ENCODE measurements around the gene ALOX5AP. TPM values are rescaled to one million over a fixed set of nuclear protein-coding genes. Genes with fewer than 3 reads are reported as not detected.

The ALOX5AP gene
- total RNA-seq, 1 donor from 2014 or later = 40.9 TPM

- Mint-ChIP-seq H3K9me3 (no peaks in the 10 kb centered on the region), H3K4me1 (ENCODE audit: low read depth) (peaks cover 12% of the 10 kb centered on the region), H3K27me3 (ENCODE audit: low read depth) (no peaks in the 10 kb centered on the region), H3K27ac (no peak overlapping the region), H3K36me3 (ENCODE audit: low read depth) (no peaks in the 10 kb centered on the region), H3K4me3 (ENCODE audit: low read depth) (no peak overlapping the region)
- intact Hi-C loops (cut with micrococcal nuclease) = no loop called here
- no peak for DNase-seq (ENCODE audit: low spot score)
Observed at GRCh38 chr13:30789166-30789862, 54.0 kb downstream of the ALOX5AP start.

- Mint-ChIP-seq H3K27me3 (ENCODE audit: low read depth) (no peaks in the 10 kb centered on the region), H3K4me1 (ENCODE audit: low read depth) (peaks cover 21% of the 10 kb centered on the region), H3K36me3 (ENCODE audit: low read depth) (no peaks in the 10 kb centered on the region), H3K9me3 (no peaks in the 10 kb centered on the region), H3K4me3 (ENCODE audit: low read depth) (no peak overlapping the region), H3K27ac (no peak overlapping the region)
- no peak for DNase-seq (ENCODE audit: low spot score)
- intact Hi-C loops (cut with micrococcal nuclease) = no loop called here
Observed at GRCh38 chr13:30790592-30790991, 55.2 kb downstream of the ALOX5AP start.

GRCh38 chr13:30791354-30792001 is 56.1 kb downstream of the ALOX5AP start:
- no peaks in the 10 kb centered on the region for H3K27me3 Mint-ChIP-seq (ENCODE audit: low read depth)
- H3K27ac Mint-ChIP-seq = no peak overlapping the region
- no peaks in the 10 kb centered on the region for H3K9me3 Mint-ChIP-seq
- H3K4me1 Mint-ChIP-seq (ENCODE audit: low read depth) = peaks cover 29% of the 10 kb centered on the region
- no peak for DNase-seq (ENCODE audit: low spot score)
- no peak overlapping the region for H3K4me3 Mint-ChIP-seq (ENCODE audit: low read depth)
- no peaks in the 10 kb centered on the region for H3K36me3 Mint-ChIP-seq (ENCODE audit: low read depth)
- intact Hi-C loops (cut with micrococcal nuclease) = no loop called here

GRCh38 chr13:30792285-30793000 is 57.1 kb downstream of the ALOX5AP start:
- Mint-ChIP-seq H3K9me3 (no peaks in the 10 kb centered on the region), H3K27ac (no peak overlapping the region), H3K4me3 (ENCODE audit: low read depth) (no peak overlapping the region), H3K27me3 (ENCODE audit: low read depth) (no peaks in the 10 kb centered on the region), H3K36me3 (ENCODE audit: low read depth) (no peaks in the 10 kb centered on the region), H3K4me1 (ENCODE audit: low read depth) (peaks cover 39% of the 10 kb centered on the region)
- DNase-seq (ENCODE audit: low spot score) = no peak
- intact Hi-C loops (cut with micrococcal nuclease) = no loop called here

GRCh38 chr13:30796132-30796572 is 60.8 kb downstream of the ALOX5AP start:
- peaks cover 30% of the 10 kb centered on the region for H3K4me1 Mint-ChIP-seq (ENCODE audit: low read depth)
- intact Hi-C loops (cut with micrococcal nuclease) = no loop called here

GRCh38 chr13:30796631-30797601 is 61.6 kb downstream of the ALOX5AP start:
- intact Hi-C loops (cut with micrococcal nuclease) = loop anchor here (1.0 kb wide), 1 partner anchor 57 kb away; no protein-coding TSS in a partner anchor
- Mint-ChIP-seq H3K4me3 (ENCODE audit: low read depth) (peak overlapping the region; percentile 58), H3K27ac (peak overlapping the region; percentile 78), H3K4me1 (ENCODE audit: low read depth) (peaks cover 30% of the 10 kb centered on the region), H3K27me3 (ENCODE audit: low read depth) (no peaks in the 10 kb centered on the region), H3K36me3 (ENCODE audit: low read depth) (no peaks in the 10 kb centered on the region), H3K9me3 (no peaks in the 10 kb centered on the region)
- DNase-seq (ENCODE audit: low spot score) = no peak

More at GRCh38 chr13:30796132-30796572, 60.8 kb downstream of the ALOX5AP start:
- Mint-ChIP-seq H3K4me3 (ENCODE audit: low read depth) (no peak overlapping the region), H3K36me3 (ENCODE audit: low read depth) (no peaks in the 10 kb centered on the region), H3K27me3 (ENCODE audit: low read depth) (no peaks in the 10 kb centered on the region), H3K9me3 (no peaks in the 10 kb centered on the region), H3K27ac (peak overlapping the region; percentile 46)
- DNase-seq (ENCODE audit: low spot score) = no peak

GRCh38 chr13:30797847-30798535 is 62.6 kb downstream of the ALOX5AP start:
- H3K36me3 Mint-ChIP-seq (ENCODE audit: low read depth) = no peaks in the 10 kb centered on the region
- no peak for DNase-seq (ENCODE audit: low spot score)
- H3K4me3 Mint-ChIP-seq (ENCODE audit: low read depth) = no peak overlapping the region
- intact Hi-C loops (cut with micrococcal nuclease) = loop anchor here (1.0 kb wide), 1 partner anchor 58 kb away; no protein-coding TSS in a partner anchor
- no peak overlapping the region for H3K27ac Mint-ChIP-seq
- H3K9me3 Mint-ChIP-seq = no peaks in the 10 kb centered on the region
- H3K27me3 Mint-ChIP-seq (ENCODE audit: low read depth) = no peaks in the 10 kb centered on the region
- H3K4me1 Mint-ChIP-seq (ENCODE audit: low read depth) = peaks cover 36% of the 10 kb centered on the region

GRCh38 chr13:30798776-30799355 is 63.5 kb downstream of the ALOX5AP start:
- intact Hi-C loops (cut with micrococcal nuclease) = no loop called here
- DNase-seq (ENCODE audit: low spot score) = no peak
- Mint-ChIP-seq H3K36me3 (ENCODE audit: low read depth) (no peaks in the 10 kb centered on the region), H3K4me3 (ENCODE audit: low read depth) (no peak overlapping the region), H3K4me1 (ENCODE audit: low read depth) (peaks cover 38% of the 10 kb centered on the region), H3K27ac (no peak overlapping the region), H3K9me3 (no peaks in the 10 kb centered on the region), H3K27me3 (ENCODE audit: low read depth) (no peaks in the 10 kb centered on the region)

- peaks cover 38% of the 10 kb centered on the region for H3K4me1 Mint-ChIP-seq (ENCODE audit: low read depth)
- no peaks in the 10 kb centered on the region for H3K27me3 Mint-ChIP-seq (ENCODE audit: low read depth)
- intact Hi-C loops (cut with micrococcal nuclease) = no loop called here
- no peak for DNase-seq (ENCODE audit: low spot score)
- H3K9me3 Mint-ChIP-seq = no peaks in the 10 kb centered on the region
- no peak overlapping the region for H3K4me3 Mint-ChIP-seq (ENCODE audit: low read depth)
- H3K36me3 Mint-ChIP-seq (ENCODE audit: low read depth) = no peaks in the 10 kb centered on the region
- H3K27ac Mint-ChIP-seq = no peak overlapping the region
Observed at GRCh38 chr13:30799356-30799824, 64.0 kb downstream of the ALOX5AP start.

GRCh38 chr13:30800107-30800506 is 64.8 kb downstream of the ALOX5AP start:
- H3K9me3 Mint-ChIP-seq = no peaks in the 10 kb centered on the region
- H3K27ac Mint-ChIP-seq = no peak overlapping the region
- intact Hi-C loops (cut with micrococcal nuclease) = loop anchor here (5.0 to 10.0 kb wide), 3 partner anchors 223 to 425 kb away; partner anchors contain the start of gene HMGB1
- H3K4me3 Mint-ChIP-seq (ENCODE audit: low read depth) = no peak overlapping the region
- peaks cover 33% of the 10 kb centered on the region for H3K4me1 Mint-ChIP-seq (ENCODE audit: low read depth)
- no peaks in the 10 kb centered on the region for H3K36me3 Mint-ChIP-seq (ENCODE audit: low read depth)
- DNase-seq (ENCODE audit: low spot score) = no peak
- H3K27me3 Mint-ChIP-seq (ENCODE audit: low read depth) = no peaks in the 10 kb centered on the region

GRCh38 chr13:30802501-30802900 is 67.2 kb downstream of the ALOX5AP start:
- Mint-ChIP-seq H3K27ac (no peak overlapping the region), H3K9me3 (no peaks in the 10 kb centered on the region), H3K4me3 (ENCODE audit: low read depth) (no peak overlapping the region), H3K4me1 (ENCODE audit: low read depth) (peaks cover 12% of the 10 kb centered on the region), H3K27me3 (ENCODE audit: low read depth) (no peaks in the 10 kb centered on the region), H3K36me3 (ENCODE audit: low read depth) (no peaks in the 10 kb centered on the region)
- no peak for DNase-seq (ENCODE audit: low spot score)
- intact Hi-C loops (cut with micrococcal nuclease) = loop anchor here (2.0 to 10.0 kb wide), 6 partner anchors 148 to 428 kb away; partner anchors contain the start of genes HMGB1 and USPL1

All from activated T-helper 2 cell treated with anti-CD3 and anti-CD28 coated beads, Interferon-gamma antibody, Interleukin-2, Interleukin-4, amounts not matched to agents 10 μg/mL and 5 μg/mL and 100 μg/mL, durations not matched to agents 14 hours and 24 hours and 36 hours (primary cell).